ENCODE data around the gene PNPLA8. TPM values are rescaled to one million over a fixed set of nuclear protein-coding genes. Genes with fewer than 3 reads are reported as not detected.

The PNPLA8 gene
- total RNA-seq, 1 donor from 2014 or later: 4.4 TPM

GRCh38 chr7:108464743-108465142 is 61.2 kb downstream of the PNPLA8 start:
- no peaks in the 10 kb centered on the region for H3K9me3 ChIP-seq
- no peak overlapping the region for H3K27ac ChIP-seq
- H3K4me3 ChIP-seq: no peak overlapping the region
- intact Hi-C loops (cut with DNase I): no loop called here
- TF ChIP-seq CTCF (IDR thresholded peaks at IDR 0.05): no peak
- no peaks in the 10 kb centered on the region for H3K4me1 ChIP-seq
- DNase-seq (ENCODE audit: low spot score in 2 of 2): no peak
- H3K27me3 ChIP-seq: no peaks in the 10 kb centered on the region
- H3K36me3 ChIP-seq: no peaks in the 10 kb centered on the region

GRCh38 chr7:108463613-108464012 is 62.3 kb downstream of the PNPLA8 start:
- no peak for DNase-seq (ENCODE audit: low spot score in 2 of 2)
- H3K27ac ChIP-seq: no peak overlapping the region
- no peaks in the 10 kb centered on the region for H3K4me1 ChIP-seq
- no peaks in the 10 kb centered on the region for H3K27me3 ChIP-seq
- intact Hi-C loops (cut with DNase I): no loop called here
- no peak overlapping the region for H3K4me3 ChIP-seq
- H3K36me3 ChIP-seq: no peaks in the 10 kb centered on the region
- no peak for TF ChIP-seq CTCF (IDR thresholded peaks at IDR 0.05)
- H3K9me3 ChIP-seq: no peaks in the 10 kb centered on the region

GRCh38 chr7:108461840-108462239 is 64.1 kb downstream of the PNPLA8 start:
- no peaks in the 10 kb centered on the region for H3K4me1 ChIP-seq
- intact Hi-C loops (cut with DNase I): no loop called here
- no peak overlapping the region for H3K4me3 ChIP-seq
- H3K9me3 ChIP-seq: no peaks in the 10 kb centered on the region
- H3K27ac ChIP-seq: no peak overlapping the region
- no peaks in the 10 kb centered on the region for H3K36me3 ChIP-seq
- no peaks in the 10 kb centered on the region for H3K27me3 ChIP-seq
- TF ChIP-seq CTCF (IDR thresholded peaks at IDR 0.05): no peak
- no peak for DNase-seq (ENCODE audit: low spot score in 2 of 2)

DNA sequence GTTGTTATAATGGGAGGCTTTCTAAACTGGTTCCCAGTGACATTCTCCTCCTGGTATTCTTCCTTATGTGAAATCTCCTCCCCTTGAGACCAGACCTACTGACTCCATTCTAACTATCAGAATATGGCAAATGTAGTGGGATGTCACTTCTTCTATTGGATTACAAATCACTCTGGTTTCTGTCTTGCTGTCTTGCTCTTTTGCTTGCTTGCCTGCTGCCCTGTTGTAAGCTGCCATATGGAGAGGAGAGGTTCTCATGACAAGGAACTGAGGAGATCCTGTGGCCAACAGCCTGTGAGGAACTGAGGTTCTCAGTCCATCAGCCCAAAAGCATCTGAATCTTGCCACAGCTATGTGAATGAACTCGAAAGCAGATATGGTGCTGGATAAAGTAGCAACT is 65.0 kb downstream of the PNPLA8 start:
- Histone ChIP-seq H3K27ac (no peak overlapping the region), H3K9me3 (no peaks in the 10 kb centered on the region)

GRCh38 chr7:108459922-108460551 is 65.9 kb downstream of the PNPLA8 start:
- no peak overlapping the region for H3K27ac ChIP-seq
- TF ChIP-seq CTCF (IDR thresholded peaks at IDR 0.05): peak in 1 of 3 experiments; percentile 17
- DNase-seq (ENCODE audit: low spot score in 2 of 2): no peak

More for the DNA sequence above, 65.0 kb downstream of the PNPLA8 start:
- no peak for TF ChIP-seq CTCF (IDR thresholded peaks at IDR 0.05)
- Histone ChIP-seq H3K4me1 (no peaks in the 10 kb centered on the region), H3K4me3 (no peak overlapping the region), H3K36me3 (no peaks in the 10 kb centered on the region), H3K27me3 (no peaks in the 10 kb centered on the region)
- no peak for DNase-seq (ENCODE audit: low spot score in 2 of 2)
- intact Hi-C loops (cut with DNase I): no loop called here

DNA sequence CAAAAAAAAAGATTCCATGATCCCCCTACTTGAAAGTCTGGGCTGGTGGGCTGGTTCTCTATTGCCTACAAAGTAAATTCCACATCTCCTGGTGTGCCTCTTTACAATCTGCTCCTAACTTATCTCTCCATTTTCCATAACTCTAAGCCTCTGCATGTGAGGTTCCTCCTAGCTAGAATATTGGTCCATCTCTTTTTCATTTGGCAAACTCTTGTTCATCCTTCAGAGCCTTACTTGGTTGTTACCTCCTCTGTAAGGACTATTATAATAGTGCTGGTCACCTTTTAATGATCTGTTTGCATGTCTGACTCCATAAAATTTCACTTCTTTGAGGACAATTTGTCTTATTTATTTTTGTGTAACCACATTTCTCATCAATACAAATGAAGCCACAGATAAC is 68.1 kb downstream of the PNPLA8 start:
- intact Hi-C loops (cut with DNase I): no loop called here

More at GRCh38 chr7:108459922-108460551, 65.9 kb downstream of the PNPLA8 start:
- Histone ChIP-seq H3K9me3 (no peaks in the 10 kb centered on the region), H3K36me3 (no peaks in the 10 kb centered on the region), H3K27me3 (no peaks in the 10 kb centered on the region), H3K4me3 (no peak overlapping the region), H3K4me1 (peaks cover 3 to 8% of the 10 kb centered on the region in 2 donors)
- intact Hi-C loops (cut with DNase I): no loop called here

More for the DNA sequence above, 68.1 kb downstream of the PNPLA8 start:
- H3K4me1 ChIP-seq: peaks cover 3 to 11% of the 10 kb centered on the region in 2 donors
- no peak for TF ChIP-seq CTCF (IDR thresholded peaks at IDR 0.05)
- H3K9me3 ChIP-seq: no peaks in the 10 kb centered on the region
- H3K27me3 ChIP-seq: no peaks in the 10 kb centered on the region
- H3K27ac ChIP-seq: no peak overlapping the region
- H3K36me3 ChIP-seq: no peaks in the 10 kb centered on the region
- DNase-seq (ENCODE audit: low spot score in 2 of 2): no peak
- H3K4me3 ChIP-seq: no peak overlapping the region

Data from ascending aorta (tissue), 2 donors.